ENCODE results near the gene PALM. TPM values are rescaled to one million over a fixed set of nuclear protein-coding genes. Genes with fewer than 3 reads are reported as not detected.

PALM gene
- total RNA-seq, 2 donors from 2014 or later = 3.9 to 13.5 TPM

DNA sequence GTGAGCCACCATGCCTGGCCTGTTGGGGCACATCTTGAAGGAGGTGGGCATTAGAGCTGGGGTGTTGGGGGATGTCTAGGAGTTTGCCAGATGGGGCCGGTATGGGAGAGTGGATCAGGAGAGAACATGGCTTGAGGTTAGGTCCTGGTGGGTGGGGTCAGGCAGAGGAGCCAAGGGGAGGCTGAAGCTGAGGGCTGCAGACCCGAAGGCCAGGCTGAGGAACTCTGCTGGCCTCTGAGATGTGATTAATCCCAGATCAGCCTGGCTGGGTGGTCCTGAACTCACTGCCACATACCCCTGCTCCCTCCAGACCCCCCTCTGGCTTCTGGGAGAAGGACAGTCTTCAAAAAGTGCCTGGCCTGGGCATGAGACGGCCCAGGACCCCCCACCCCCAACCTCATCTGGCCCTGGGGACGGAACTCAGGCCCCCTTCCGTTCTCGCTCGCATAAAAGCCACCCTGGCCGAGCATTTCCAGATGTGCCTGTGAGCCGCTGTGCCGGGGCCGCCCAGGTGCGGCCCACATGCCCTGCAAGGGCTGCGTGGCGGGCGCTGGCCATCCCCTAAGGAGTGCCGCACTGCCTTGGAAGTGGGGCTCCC is 29.8 kb upstream of the PALM start:
- H3K27ac ChIP-seq = peak overlapping the region; percentile 81
- H3K4me1 ChIP-seq = no peaks in the 10 kb centered on the region
- peaks cover 19% of the 10 kb centered on the region for H3K27me3 ChIP-seq
- DNase-seq = no peak
- H3K36me3 ChIP-seq = no peaks in the 10 kb centered on the region
- peak overlapping the region; percentile 51 to 74 for H3K9ac ChIP-seq (ENCODE audit: low read depth in 2 of 2, low read length in 2 of 2)
- intact Hi-C loops (cut with DNase I) = no loop called here
- H3K4me3 ChIP-seq = no peak overlapping the region
- H3K9me3 ChIP-seq = no peaks in the 10 kb centered on the region
- TF ChIP-seq, protein P1, sequence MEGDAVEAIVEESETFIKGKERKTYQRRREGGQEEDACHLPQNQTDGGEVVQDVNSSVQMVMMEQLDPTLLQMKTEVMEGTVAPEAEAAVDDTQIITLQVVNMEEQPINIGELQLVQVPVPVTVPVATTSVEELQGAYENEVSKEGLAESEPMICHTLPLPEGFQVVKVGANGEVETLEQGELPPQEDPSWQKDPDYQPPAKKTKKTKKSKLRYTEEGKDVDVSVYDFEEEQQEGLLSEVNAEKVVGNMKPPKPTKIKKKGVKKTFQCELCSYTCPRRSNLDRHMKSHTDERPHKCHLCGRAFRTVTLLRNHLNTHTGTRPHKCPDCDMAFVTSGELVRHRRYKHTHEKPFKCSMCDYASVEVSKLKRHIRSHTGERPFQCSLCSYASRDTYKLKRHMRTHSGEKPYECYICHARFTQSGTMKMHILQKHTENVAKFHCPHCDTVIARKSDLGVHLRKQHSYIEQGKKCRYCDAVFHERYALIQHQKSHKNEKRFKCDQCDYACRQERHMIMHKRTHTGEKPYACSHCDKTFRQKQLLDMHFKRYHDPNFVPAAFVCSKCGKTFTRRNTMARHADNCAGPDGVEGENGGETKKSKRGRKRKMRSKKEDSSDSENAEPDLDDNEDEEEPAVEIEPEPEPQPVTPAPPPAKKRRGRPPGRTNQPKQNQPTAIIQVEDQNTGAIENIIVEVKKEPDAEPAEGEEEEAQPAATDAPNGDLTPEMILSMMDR (IDR thresholded peaks at IDR 0.05) = no peak

DNA sequence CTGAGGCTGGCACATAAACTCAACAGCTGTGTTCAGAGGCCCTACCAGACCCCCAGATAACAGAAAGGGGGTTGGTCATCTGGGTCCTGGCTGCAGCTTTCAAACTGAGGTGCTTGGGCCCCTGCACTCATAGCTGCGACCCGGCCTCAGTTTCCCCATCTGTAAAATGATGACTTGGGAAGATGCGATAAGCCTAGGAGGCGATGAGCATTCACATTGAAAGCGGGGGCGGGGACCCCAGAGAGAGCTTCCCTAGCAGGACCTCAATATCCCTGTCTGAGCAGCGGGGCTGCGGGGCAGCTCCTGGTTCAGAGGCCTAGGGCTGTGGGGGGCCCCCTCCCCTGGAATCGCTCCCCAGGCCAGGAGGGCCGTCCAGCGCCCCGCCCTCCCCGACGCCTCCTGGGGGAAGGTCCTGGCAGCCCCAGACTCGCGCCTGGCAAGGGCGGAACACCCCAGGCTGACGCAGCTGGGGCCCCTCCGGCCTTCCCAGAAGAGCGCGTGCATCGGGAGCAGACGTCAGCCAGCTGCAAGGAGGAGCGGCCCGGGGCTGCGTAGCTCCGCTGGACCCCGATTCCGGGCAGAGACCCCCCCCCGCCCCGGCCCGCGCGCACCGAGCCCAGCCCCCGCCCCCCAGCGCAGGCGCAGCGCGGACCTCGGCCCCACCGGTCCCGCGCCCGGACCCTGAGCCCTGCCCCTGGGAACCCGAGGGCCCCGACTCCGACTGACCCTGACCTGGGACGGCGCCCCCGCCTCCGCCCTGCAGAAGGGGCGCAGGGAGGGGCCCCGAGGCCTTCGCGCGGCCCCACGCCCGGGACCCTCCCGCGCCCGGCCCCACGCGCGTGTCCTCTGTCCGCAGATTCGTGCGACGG is 29.1 kb upstream of the PALM start:
- Histone ChIP-seq H3K4me3 (peak overlapping the region; percentile 58), H3K27me3 (peaks cover 19% of the 10 kb centered on the region), H3K36me3 (no peaks in the 10 kb centered on the region), H3K9me3 (no peaks in the 10 kb centered on the region), H3K27ac (peak overlapping the region; percentile 81), H3K9ac (ENCODE audit: low read depth in 2 of 2, low read length in 2 of 2) (peak overlapping the region; percentile 51 to 90), H3K4me1 (no peaks in the 10 kb centered on the region)
- peak; percentile 58 for DNase-seq
- intact Hi-C loops (cut with DNase I) = no loop called here
- TF ChIP-seq, protein P1 (IDR thresholded peaks at IDR 0.05) = no peak

DNA sequence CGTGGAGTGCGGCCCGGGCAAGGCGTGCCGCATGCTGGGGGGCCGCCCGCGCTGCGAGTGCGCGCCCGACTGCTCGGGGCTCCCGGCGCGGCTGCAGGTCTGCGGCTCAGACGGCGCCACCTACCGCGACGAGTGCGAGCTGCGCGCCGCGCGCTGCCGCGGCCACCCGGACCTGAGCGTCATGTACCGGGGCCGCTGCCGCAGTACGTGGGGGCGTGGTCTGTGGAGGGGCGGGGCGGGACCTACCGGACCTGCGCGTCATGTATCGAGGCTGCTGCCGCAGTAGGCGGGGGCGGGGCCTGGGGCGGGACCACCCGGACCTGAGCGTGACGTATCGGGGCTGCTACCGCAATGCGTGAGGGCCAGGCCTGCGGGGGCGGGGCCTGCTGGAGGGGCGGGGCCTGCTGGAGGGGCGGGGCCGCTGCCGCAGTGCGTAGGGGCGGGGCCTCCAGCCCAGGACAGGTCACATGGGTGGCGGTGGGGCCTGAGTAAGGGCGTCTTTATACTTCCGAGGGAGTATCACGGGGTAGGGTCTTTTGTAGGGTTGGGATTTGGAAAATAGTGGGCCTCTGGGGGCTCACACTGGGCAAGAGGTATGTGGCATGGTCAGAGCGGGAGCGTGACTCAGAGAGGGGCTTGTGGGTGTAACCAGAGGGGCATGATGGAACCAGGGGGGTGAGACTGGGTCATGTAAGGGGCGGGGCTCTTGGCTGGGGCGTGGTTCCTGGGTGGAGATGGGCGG is 28.3 kb upstream of the PALM start:
- Histone ChIP-seq H3K4me1 (no peaks in the 10 kb centered on the region), H3K27ac (peak overlapping the region; percentile 81), H3K27me3 (peaks cover 12% of the 10 kb centered on the region), H3K4me3 (peak overlapping the region; percentile 58), H3K9ac (ENCODE audit: low read depth in 2 of 2, low read length in 2 of 2) (peak overlapping the region; percentile 68 to 90), H3K36me3 (no peaks in the 10 kb centered on the region), H3K9me3 (no peaks in the 10 kb centered on the region)
- TF ChIP-seq, protein P1 (IDR thresholded peaks at IDR 0.05) = peak; percentile 24
- DNase-seq = peak; percentile 100
- intact Hi-C loops (cut with DNase I) = no loop called here

DNA sequence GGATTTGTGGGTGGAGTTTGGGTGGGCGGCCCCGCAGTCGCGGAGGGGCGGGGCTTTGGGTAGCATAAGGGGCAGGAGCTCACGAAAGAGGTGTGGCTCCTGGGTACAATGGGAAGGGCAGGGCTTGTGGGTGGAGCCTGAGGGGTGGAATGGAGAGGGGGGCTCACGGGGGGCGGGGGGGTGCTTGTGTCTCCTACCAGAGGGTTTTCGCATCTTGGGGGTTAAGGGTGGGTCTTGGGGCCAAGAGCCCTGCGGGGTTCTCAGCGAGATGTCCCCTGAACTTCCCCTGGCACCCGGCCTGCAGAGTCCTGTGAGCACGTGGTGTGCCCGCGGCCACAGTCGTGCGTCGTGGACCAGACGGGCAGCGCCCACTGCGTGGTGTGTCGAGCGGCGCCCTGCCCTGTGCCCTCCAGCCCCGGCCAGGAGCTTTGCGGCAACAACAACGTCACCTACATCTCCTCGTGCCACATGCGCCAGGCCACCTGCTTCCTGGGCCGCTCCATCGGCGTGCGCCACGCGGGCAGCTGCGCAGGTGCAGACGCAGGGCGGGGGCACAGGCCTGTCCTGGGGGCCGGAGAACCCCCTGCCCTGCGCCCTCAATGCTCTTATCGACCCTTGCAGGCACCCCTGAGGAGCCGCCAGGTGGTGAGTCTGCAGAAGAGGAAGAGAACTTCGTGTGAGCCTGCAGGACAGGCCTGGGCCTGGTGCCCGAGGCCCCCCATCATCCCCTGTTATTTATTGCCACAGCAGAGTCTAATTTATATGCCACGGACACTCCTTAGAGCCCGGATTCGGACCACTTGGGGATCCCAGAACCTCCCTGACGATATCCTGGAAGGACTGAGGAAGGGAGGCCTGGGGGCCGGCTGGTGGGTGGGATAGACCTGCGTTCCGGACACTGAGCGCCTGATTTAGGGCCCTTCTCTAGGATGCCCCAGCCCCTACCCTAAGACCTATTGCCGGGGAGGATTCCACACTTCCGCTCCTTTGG is 27.4 kb upstream of the PALM start:
- Histone ChIP-seq H3K4me1 (no peaks in the 10 kb centered on the region), H3K27me3 (peaks cover 12% of the 10 kb centered on the region), H3K9me3 (no peaks in the 10 kb centered on the region), H3K36me3 (no peaks in the 10 kb centered on the region), H3K27ac (no peak overlapping the region), H3K9ac (ENCODE audit: low read depth in 2 of 2, low read length in 2 of 2) (peak overlapping the region in 1 of 2 donors; percentile 68), H3K4me3 (no peak overlapping the region)
- intact Hi-C loops (cut with DNase I) = no loop called here
- TF ChIP-seq, protein P1 (IDR thresholded peaks at IDR 0.05) = no peak
- DNase-seq = no peak

Data from colonic mucosa (tissue), 4 donors.